GM12892 (cell line): Measurements from ENCODE around the gene FBRSL1.

Experiments
- POLR2A ChIP-seq: IDR thresholded peaks from 2 replicates; pipeline ENCODE4 v1.6.1; 2011; ENCODE audit warnings: low read depth, low read length, control low read depth
- POLR2AphosphoS5 ChIP-seq: IDR thresholded peaks from 2 replicates; pipeline ENCODE4 v1.6.1; 2011; ENCODE audit warnings: low read depth, low read length, control low read depth

DNA sequence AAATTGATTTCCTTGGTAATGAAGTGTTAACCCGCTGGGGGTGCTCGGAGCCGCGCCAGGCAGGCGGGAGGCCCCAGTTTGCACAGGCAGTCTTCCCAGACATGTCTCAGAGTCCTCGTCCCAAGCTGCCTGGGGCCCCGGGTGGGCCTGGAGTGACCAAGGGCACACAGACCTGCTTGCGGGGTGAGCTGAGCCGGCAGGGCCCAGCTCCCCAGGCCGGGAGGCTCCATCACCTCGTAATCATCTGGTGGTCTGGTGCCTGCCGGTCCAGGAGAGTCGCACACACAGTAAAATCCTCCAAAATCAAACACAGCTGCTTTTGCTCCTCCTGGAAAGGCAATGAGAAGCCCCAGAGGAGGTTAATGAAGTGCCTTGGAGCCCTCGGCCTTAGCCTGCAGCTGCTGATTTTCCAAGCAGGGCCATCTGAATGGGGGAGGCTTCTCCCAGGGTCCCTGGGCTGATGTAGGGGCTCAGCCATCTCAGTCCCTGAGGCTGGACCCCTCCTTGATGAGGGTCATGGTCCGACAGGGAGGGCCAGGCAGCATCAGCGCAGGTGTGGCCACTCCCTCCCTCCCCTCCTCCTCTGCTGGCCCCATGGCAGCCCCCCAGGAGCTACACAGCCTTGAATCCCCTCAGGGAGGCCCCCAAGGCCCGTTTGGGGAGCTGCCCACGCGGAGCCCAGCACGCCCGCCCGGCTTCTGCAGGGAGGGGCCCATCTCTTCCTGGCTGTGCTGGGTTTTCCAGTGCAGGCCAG lies 39.4 kb upstream of the FBRSL1 start:
- TF ChIP-seq POLR2AphosphoS5 = no peak
- no peak for TF ChIP-seq POLR2A
